PC-3 (cell line): Measurements from ENCODE around the gene ZNF846. TPM values are rescaled to one million over a fixed set of nuclear protein-coding genes. Genes with fewer than 3 reads are reported as not detected.
"Not testable (repeated sequence)": the region's sequence is repeated elsewhere in the genome, so short reads cannot be mapped to it uniquely, and the experiment has no call there.

Experiments
- ATAC-seq: fragments of 200-7000 bp; cut with Tn5 transposase; 2 replicates; pipeline ENCODE4 v1.9.1; 2020; ENCODE audit warnings: mild to moderate bottlenecking, moderate library complexity
- BruUV-seq: library from RNA; stranded (reverse); fragments of 400-500 nt; replicated peaks from 2 replicates; lab custom pipeline; 2021; lab: Mats Ljungman, UMichigan
- CTCF ChIA-PET: fragments of 300-600 bp; sonication (Branson Sonifier 250); formaldehyde crosslinking; loops from one replicate; lab custom pipeline; 2022; ENCODE audit warnings: antibody characterized with exemption; lab: Charles Lee
- POLR2A ChIA-PET: fragments of 300-600 bp; sonication (Branson Sonifier 250); formaldehyde crosslinking; loops from one replicate; lab custom pipeline; 2022; ENCODE audit warnings: antibody characterized with exemption; ENCODE audit not compliant: unreplicated experiment; lab: Charles Lee
- DNase-seq: peaks from one replicate; pipeline ENCODE4 v3.0.0-alpha.2; 2015
- H2AFZ ChIP-seq: fragments of 300-600 bp; sonication (generic); 2 replicates; pipeline ENCODE4 v1.6.0; 2016; ENCODE audit warnings: antibody characterized with exemption, low read length
- H3F3A ChIP-seq: fragments of 300-600 bp; sonication (generic); one replicate; pipeline ENCODE4 v1.6.0; 2017; ENCODE audit warnings: antibody characterized with exemption, low read length, control low read depth, mild to moderate bottlenecking; ENCODE audit not compliant: unreplicated experiment
- H3K27ac ChIP-seq: fragments of 300-600 bp; sonication (generic); 2 replicates; pipeline ENCODE4 v1.5.1; 2016; ENCODE audit warnings: mild to moderate bottlenecking, low read length
- H3K27me3 ChIP-seq: fragments of 300-600 bp; sonication (generic); 2 replicates; pipeline ENCODE4 v1.6.1; 2016; ENCODE audit warnings: low read length, mixed read lengths
- H3K36me3 ChIP-seq: fragments of 300-600 bp; sonication (generic); 2 replicates; pipeline ENCODE4 v1.6.1; 2016; ENCODE audit warnings: low read depth, mixed run types, low read length, mixed read lengths
- H3K4me1 ChIP-seq: fragments of 300-600 bp; sonication (generic); 2 replicates; pipeline ENCODE4 v1.5.1; 2016; ENCODE audit warnings: low read length; ENCODE audit not compliant: insufficient read depth
- H3K4me2 ChIP-seq: fragments of 300-600 bp; sonication (generic); 2 replicates; pipeline ENCODE4 v1.6.0; 2016; ENCODE audit warnings: low read length
- H3K4me3 ChIP-seq: fragments of 300-600 bp; sonication (generic); 2 replicates; pipeline ENCODE4 v1.5.1; 2016; ENCODE audit warnings: mild to moderate bottlenecking, low read length, mixed read lengths
- H3K79me2 ChIP-seq: fragments of 300-600 bp; sonication (generic); 2 replicates; pipeline ENCODE4 v1.6.1; 2017; ENCODE audit warnings: low read length, mixed read lengths
- H3K9ac ChIP-seq: fragments of 300-600 bp; sonication (generic); 2 replicates; pipeline ENCODE4 v1.6.0; 2016; ENCODE audit warnings: mild to moderate bottlenecking, low read length
- H3K9me2 ChIP-seq: fragments of 300-600 bp; sonication (generic); replicated peaks from 2 replicates; pipeline ENCODE4 v1.6.1; 2016; ENCODE audit warnings: mixed run types, low read length, mixed read lengths
- H3K9me3 ChIP-seq: fragments of 300-600 bp; sonication (generic); 2 replicates; pipeline ENCODE4 v1.6.1; 2016; ENCODE audit warnings: low read length, mixed read lengths
- H4K20me1 ChIP-seq: fragments of 300-600 bp; sonication (generic); 2 replicates; pipeline ENCODE4 v1.6.1; 2016; ENCODE audit warnings: low read length, mixed read lengths
- EZH2 ChIP-seq: fragments of 300-600 bp; sonication (generic); IDR thresholded peaks from one replicate; pipeline ENCODE4 v1.6.1; 2017; ENCODE audit warnings: antibody characterized with exemption, mild to moderate bottlenecking, low read length; ENCODE audit not compliant: unreplicated experiment
- EZH2phosphoT487 ChIP-seq: fragments of 300-600 bp; sonication (generic); IDR thresholded peaks from 2 replicates; pipeline ENCODE4 v1.6.1; 2018; ENCODE audit warnings: mild to moderate bottlenecking, antibody characterized with exemption, low read length, borderline replicate concordance
- intact Hi-C: fragments of 100-400 bp; cut with micrococcal nuclease; formaldehyde crosslinking; loops from 2 replicates; pipeline ENCODE4 v1.9.0; 2023
- total RNA-seq: library from RNA; depleted of rRNA; stranded (reverse); fragments of >200 nt; gene quantifications from 2 replicates; pipeline ENCODE4 v1.2.3, GENCODE V29; 2014
- TF ChIP-seq, protein P1 (sequence below): fragments of 300-600 bp; sonication (generic); conservative IDR thresholded peaks from 2 replicates; pipeline ENCODE4 v1.5.1; 2017; ENCODE audit warnings: antibody characterized with exemption, low read depth, mild to moderate bottlenecking, low read length

The ZNF846 gene
- total RNA-seq, 1 experiment from 2014 or later: 15.7 TPM

DNA sequence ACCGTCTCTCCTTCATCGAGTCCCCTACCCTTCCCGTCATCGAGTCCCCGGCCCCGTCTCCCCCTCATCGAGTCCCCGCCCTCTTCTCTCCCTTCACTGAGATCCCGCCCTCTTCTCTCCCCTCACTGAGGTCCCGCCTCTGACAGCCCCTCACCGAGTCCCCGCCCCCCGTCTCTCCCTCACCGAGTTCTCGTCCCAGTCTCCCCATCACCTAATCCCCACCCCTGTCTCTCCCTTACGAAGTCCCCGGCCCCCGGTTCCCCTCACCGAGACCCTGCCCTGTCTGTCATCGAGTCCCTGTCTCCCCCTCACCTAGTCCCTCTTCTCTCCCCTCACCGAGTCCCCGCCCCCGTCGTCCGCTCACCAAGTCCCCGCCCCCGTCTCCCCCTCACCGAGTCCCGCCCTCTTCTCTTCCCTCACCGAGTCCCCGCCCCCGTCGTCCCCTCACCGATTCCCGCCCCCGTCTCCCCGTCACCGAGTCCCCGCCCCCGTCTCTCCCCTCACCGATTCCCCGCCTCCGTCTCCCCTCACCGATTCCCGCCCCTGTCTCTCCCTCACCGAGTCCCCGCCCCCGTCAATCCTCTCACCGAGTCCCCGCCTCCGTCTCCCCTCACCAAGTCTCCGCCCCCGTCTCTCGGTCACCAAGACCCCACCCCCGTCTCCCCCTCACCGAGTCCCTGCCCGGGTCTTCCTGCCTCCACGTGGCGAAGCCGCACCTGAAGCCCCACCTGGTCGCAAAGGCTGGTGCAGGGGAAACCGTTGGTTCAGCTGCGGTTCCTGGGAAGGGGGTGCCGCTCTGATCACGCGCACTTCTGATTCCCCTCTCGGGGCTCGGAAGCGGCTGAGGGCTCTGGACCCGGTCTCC is 23.9 kb upstream of the ZNF846 start:
- Histone ChIP-seq H2AFZ (peak overlapping the region; percentile 100), H3K79me2 (no peaks in the 10 kb centered on the region), H3K9ac (peak overlapping the region; percentile 78), H3K9me2 (no peaks in the 10 kb centered on the region), H3K27ac (peak overlapping the region; percentile 52), H4K20me1 (no peaks in the 10 kb centered on the region), H3K4me2 (peak overlapping the region; percentile 93), H3K4me3 (peak overlapping the region; percentile 75), H3F3A (no peaks in the 10 kb centered on the region), H3K9me3 (no peaks in the 10 kb centered on the region), H3K36me3 (no peaks in the 10 kb centered on the region), H3K27me3 (no peaks in the 10 kb centered on the region), H3K4me1 (peaks cover 12% of the 10 kb centered on the region)
- DNase-seq (peak; percentile 89), ATAC-seq (peak; percentile 53)
- BruUV-seq: no TSS peak
- CTCF ChIA-PET: no interaction called here
- intact Hi-C loops: loop anchor here (1.0 kb wide), 1 partner anchor 27 kb away; the partner anchor contains the start of gene FBXL12
- POLR2A ChIA-PET: no interaction called here
- no peak for TF ChIP-seq EZH2phosphoT487
- TF ChIP-seq EZH2: no peak
- TF ChIP-seq, protein P1, sequence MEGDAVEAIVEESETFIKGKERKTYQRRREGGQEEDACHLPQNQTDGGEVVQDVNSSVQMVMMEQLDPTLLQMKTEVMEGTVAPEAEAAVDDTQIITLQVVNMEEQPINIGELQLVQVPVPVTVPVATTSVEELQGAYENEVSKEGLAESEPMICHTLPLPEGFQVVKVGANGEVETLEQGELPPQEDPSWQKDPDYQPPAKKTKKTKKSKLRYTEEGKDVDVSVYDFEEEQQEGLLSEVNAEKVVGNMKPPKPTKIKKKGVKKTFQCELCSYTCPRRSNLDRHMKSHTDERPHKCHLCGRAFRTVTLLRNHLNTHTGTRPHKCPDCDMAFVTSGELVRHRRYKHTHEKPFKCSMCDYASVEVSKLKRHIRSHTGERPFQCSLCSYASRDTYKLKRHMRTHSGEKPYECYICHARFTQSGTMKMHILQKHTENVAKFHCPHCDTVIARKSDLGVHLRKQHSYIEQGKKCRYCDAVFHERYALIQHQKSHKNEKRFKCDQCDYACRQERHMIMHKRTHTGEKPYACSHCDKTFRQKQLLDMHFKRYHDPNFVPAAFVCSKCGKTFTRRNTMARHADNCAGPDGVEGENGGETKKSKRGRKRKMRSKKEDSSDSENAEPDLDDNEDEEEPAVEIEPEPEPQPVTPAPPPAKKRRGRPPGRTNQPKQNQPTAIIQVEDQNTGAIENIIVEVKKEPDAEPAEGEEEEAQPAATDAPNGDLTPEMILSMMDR: no peak

DNA sequence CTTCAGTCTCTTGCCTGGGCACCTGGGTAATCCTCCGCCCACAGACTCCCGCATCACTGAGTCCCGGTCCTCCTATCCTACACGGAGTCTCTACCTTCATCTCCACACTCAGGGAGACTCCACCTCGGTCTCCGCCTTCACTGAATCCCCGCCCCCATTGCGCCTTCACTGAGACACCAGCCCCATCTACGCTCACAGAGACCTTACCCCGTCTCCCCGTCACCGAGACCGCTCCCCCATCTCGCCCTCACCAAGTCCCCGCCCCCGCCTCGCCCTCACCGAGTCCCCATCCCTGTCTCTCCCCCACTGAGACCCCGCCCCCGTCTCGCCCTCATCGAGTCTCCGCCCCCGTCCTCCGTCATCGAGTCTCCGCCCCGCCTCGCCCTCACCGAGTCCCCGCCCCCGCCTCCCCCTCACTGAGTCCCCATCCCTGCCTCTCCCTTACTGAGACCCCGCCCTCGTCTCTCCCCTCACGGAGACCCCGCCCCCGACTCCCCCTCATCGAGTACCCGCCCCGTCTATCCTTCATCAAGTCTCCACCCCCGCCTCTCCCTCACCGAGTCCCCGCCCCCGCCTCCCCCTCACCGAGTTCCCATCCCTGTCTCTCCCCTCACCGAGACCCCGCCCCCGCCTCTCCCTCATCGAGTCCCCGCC is 23.1 kb upstream of the ZNF846 start:
- Histone ChIP-seq H3K79me2 (no peaks in the 10 kb centered on the region), H3K4me2 (peak overlapping the region; percentile 88), H3K9me3 (no peaks in the 10 kb centered on the region), H3F3A (no peaks in the 10 kb centered on the region), H3K27ac (peak overlapping the region; percentile 33; the same call in 1 of the 2 replicates), H3K27me3 (no peaks in the 10 kb centered on the region), H3K36me3 (no peaks in the 10 kb centered on the region), H3K9me2 (no peaks in the 10 kb centered on the region), H4K20me1 (no peaks in the 10 kb centered on the region), H2AFZ (peak overlapping the region; percentile 98), H3K4me3 (peak overlapping the region; percentile 75), H3K4me1 (peaks cover 9% of the 10 kb centered on the region; the same call in 1 of the 2 replicates), H3K9ac (peak overlapping the region; percentile 51)
- CTCF ChIA-PET: no interaction called here
- intact Hi-C loops: loop anchor here (1.0 kb wide), 1 partner anchor 28 kb away; the partner anchor contains the start of gene FBXL12
- ATAC-seq: peak; percentile 81
- BruUV-seq: no TSS peak
- peak; percentile 93 for DNase-seq
- no peak for TF ChIP-seq EZH2
- TF ChIP-seq, protein P1: no peak
- TF ChIP-seq EZH2phosphoT487: no peak
- POLR2A ChIA-PET: no interaction called here

DNA sequence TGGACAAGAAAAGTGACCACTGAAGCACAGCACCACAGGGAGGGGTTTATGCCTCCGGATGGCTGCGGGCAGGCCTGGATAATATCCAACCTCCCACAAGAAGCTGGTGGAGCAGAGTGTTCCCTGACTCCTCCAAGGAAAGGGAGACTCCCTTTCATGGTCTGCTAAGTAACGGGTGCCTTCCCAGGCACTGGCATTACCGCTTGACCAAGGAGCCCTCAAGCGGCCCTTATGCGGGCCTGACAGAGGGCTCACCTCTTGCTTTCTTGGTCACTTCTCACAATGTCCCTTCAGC is 22.5 kb upstream of the ZNF846 start:
- Histone ChIP-seq H3K4me3 (peak overlapping the region; percentile 64), H2AFZ (peak overlapping the region; percentile 80), H3K4me2 (peak overlapping the region; percentile 73)
- H4K20me1 ChIP-seq, BruUV-seq, ATAC-seq, intact Hi-C loops, DNase-seq, H3K4me1 ChIP-seq, H3K36me3 ChIP-seq, H3K79me2 ChIP-seq, H3K9ac ChIP-seq, H3K9me2 ChIP-seq, CTCF ChIA-PET, POLR2A ChIA-PET, H3K9me3 ChIP-seq, H3F3A ChIP-seq, H3K27me3 ChIP-seq, H3K27ac ChIP-seq: not testable (repeated sequence)

DNA sequence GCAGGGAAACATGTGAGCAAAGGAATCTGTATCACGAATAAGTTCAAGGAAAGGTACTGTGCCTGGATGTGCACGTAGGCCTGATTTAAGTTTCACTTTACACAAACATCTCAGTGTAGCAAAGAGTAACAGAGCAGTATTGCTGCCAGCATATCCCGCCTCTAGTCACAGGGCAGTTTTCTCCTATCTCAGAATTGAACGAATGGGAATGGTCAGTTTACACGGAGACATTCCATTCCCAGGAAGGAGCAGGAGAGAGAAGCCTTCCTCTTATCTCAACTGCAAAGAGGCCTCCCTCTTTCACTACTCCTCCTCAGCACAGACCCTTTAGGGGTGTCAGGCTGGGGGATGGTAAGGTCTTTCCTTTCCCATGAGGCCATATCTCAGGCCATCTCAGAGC is 21.0 kb upstream of the ZNF846 start:
- H3K4me1 ChIP-seq: peaks cover 11% of the 10 kb centered on the region
- H3K9me3 ChIP-seq, ATAC-seq, H3K27me3 ChIP-seq, intact Hi-C loops, H3K4me2 ChIP-seq, H3K27ac ChIP-seq, H4K20me1 ChIP-seq, H2AFZ ChIP-seq, H3K36me3 ChIP-seq, DNase-seq, H3F3A ChIP-seq, H3K9me2 ChIP-seq, BruUV-seq, H3K79me2 ChIP-seq, CTCF ChIA-PET, H3K9ac ChIP-seq, POLR2A ChIA-PET, H3K4me3 ChIP-seq: not testable (repeated sequence)
